HepG2 (cell line): ENCODE data around the gene RAX. TPM values are rescaled to one million over a fixed set of nuclear protein-coding genes. Genes with fewer than 3 reads are reported as not detected.

ENCODE experiments used
- ATAC-seq: fragments of 200-7000 bp; cut with Tn5 transposase; 3 replicates; pipeline ENCODE4 v1.9.1; 2020; ENCODE audit warnings: mild to moderate bottlenecking, moderate library complexity
- BruUV-seq: library from RNA; stranded (reverse); fragments of 400-500 nt; replicated peaks from 2 replicates; lab custom pipeline; 2021; lab: Mats Ljungman, UMichigan
- CTCF ChIA-PET: fragments of 300-600 bp; formaldehyde crosslinking; extraction: SDS; loops from one replicate; lab custom pipeline; 2021; ENCODE audit warnings: low total read pairs, inconsistent platforms, low intra/inter-chr PET ratio; lab: Yijun Ruan, JAX
- POLR2A ChIA-PET: fragments of 350-600 bp; sonication (Branson Sonifier 250); formaldehyde crosslinking; loops from one replicate; lab custom pipeline; 2020; ENCODE audit warnings: antibody characterized with exemption, inconsistent platforms; lab: Yijun Ruan, JAX
- DNase-seq: peaks from one replicate; pipeline ENCODE4 v3.0.0-alpha.2; 2015; ENCODE audit warnings: low spot score
- FAIRE-seq: peaks from 3 replicates; lab custom pipeline; 2011; peaks lifted over from hg19 to GRCh38; lab: Jason Lieb, UNC
- H2AFZ ChIP-seq: one replicate; pipeline ENCODE4 v1.6.1; 2011; ENCODE audit warnings: low read length, inconsistent platforms
- H3K27ac ChIP-seq: fragments of 300-600 bp; 3 replicates; pipeline ENCODE4 v1.8.0; 2011; ENCODE audit warnings: mixed run types, mild to moderate bottlenecking, mixed read lengths, low read length, inconsistent platforms; ENCODE audit not compliant: insufficient read depth; ENCODE audit errors: extremely low read length
- H3K27me3 ChIP-seq, 2 experiments: fragments of 200-600 bp in 1 of 2; 2 replicates in 1 of 2; 3 replicates in 1 of 2; pipeline versions ENCODE4 v1.6.0 to v1.8.0; 2011; ENCODE audit warnings: low read length in 2 of 2, mild to moderate bottlenecking in 2 of 2, moderate library complexity in 2 of 2, inconsistent platforms in 1 of 2; ENCODE audit not compliant: insufficient read depth in 2 of 2, control insufficient read depth in 1 of 2
- H3K36me3 ChIP-seq, 2 experiments: fragments of 200-600 bp in 1 of 2; replicated peaks in 1 of 2; 2 replicates in 1 of 2; 3 replicates in 1 of 2; pipeline versions ENCODE4 v1.5.1 to v1.8.0; 2011; ENCODE audit warnings: low read length in 2 of 2, inconsistent platforms in 1 of 2; ENCODE audit not compliant: insufficient read depth in 2 of 2, control insufficient read depth in 1 of 2
- H3K4me1 ChIP-seq: 2 replicates; pipeline ENCODE4 v1.5.1; 2012; ENCODE audit warnings: low read length, inconsistent platforms; ENCODE audit not compliant: insufficient read depth
- H3K4me2 ChIP-seq: 2 replicates; pipeline ENCODE4 v1.6.0; 2011; ENCODE audit warnings: low read depth, low read length, inconsistent platforms
- H3K4me3 ChIP-seq, 3 experiments: fragments of 200-600 bp in 1 of 3; sonication (generic), shearing (Covaris generic) in 1 of 3; replicated peaks in 1 of 3; 2 replicates each; pipeline ENCODE4 v1.5.1; 2011 to 2016; ENCODE audit warnings: low read length in 3 of 3, inconsistent platforms in 2 of 3, low read depth in 2 of 3, mild to moderate bottlenecking in 2 of 3, control low read depth in 1 of 3, mixed read lengths in 1 of 3; ENCODE audit not compliant: insufficient read depth in 1 of 3
- H3K79me2 ChIP-seq: one replicate; pipeline ENCODE4 v1.6.1; 2011; ENCODE audit warnings: low read length, inconsistent platforms; ENCODE audit not compliant: insufficient read depth
- H3K9ac ChIP-seq: 2 replicates; pipeline ENCODE4 v1.6.0; 2011; ENCODE audit warnings: mild to moderate bottlenecking, low read depth, low read length, inconsistent platforms; ENCODE audit not compliant: insufficient read depth
- H3K9me3 ChIP-seq: 2 replicates; pipeline ENCODE4 v1.5.1; 2012; ENCODE audit warnings: mild to moderate bottlenecking, low read length
- H4K20me1 ChIP-seq: 2 replicates; pipeline ENCODE4 v1.6.0; 2011; ENCODE audit warnings: inconsistent platforms, mild to moderate bottlenecking, low read length, moderate library complexity; ENCODE audit not compliant: insufficient read depth
- CAMTA2 ChIP-seq: sonication (generic); formaldehyde crosslinking; IDR thresholded peaks from 2 replicates; pipeline ENCODE4 v1.4.0; 2020; ENCODE audit warnings: mild to moderate bottlenecking, missing genetic modification reagents, borderline replicate concordance
- ETV5 ChIP-seq: IDR thresholded peaks from 2 replicates; pipeline ENCODE4 v1.6.1; 2018; ENCODE audit warnings: missing biosample characterization, missing genetic modification reagents, inconsistent platforms, borderline replicate concordance
- HNRNPK ChIP-seq: fragments of 200-400 bp; formaldehyde crosslinking; IDR thresholded peaks from 2 replicates; pipeline ENCODE4 v1.6.1; 2018; ENCODE audit warnings: low read length, low read depth, moderate library complexity, mild to moderate bottlenecking; ENCODE audit not compliant: poor library complexity, severe bottlenecking
- KDM3A ChIP-seq: IDR thresholded peaks from 2 replicates; pipeline ENCODE4 v1.6.1; 2018; ENCODE audit warnings: low read depth, missing compliant biosample characterization
- MYNN ChIP-seq: sonication (generic); formaldehyde crosslinking; IDR thresholded peaks from 2 replicates; pipeline ENCODE4 v1.4.0; 2020; ENCODE audit warnings: mild to moderate bottlenecking, low read depth, missing genetic modification reagents
- NFYB ChIP-seq: sonication (generic); formaldehyde crosslinking; IDR thresholded peaks from 2 replicates; pipeline ENCODE4 v1.4.0; 2020; ENCODE audit warnings: missing genetic modification reagents
- ZFY ChIP-seq: sonication (generic); formaldehyde crosslinking; IDR thresholded peaks from 2 replicates; pipeline ENCODE4 v1.4.0; 2020; ENCODE audit warnings: missing genetic modification reagents
- ZNF263 ChIP-seq: sonication (generic); formaldehyde crosslinking; IDR thresholded peaks from 2 replicates; pipeline ENCODE4 v1.4.0; 2020; ENCODE audit warnings: missing genetic modification reagents
- ZNF501 ChIP-seq: sonication (generic); formaldehyde crosslinking; IDR thresholded peaks from 2 replicates; pipeline ENCODE4 v1.5.1; 2020; ENCODE audit warnings: mild to moderate bottlenecking, moderate library complexity, missing genetic modification reagents
- ZNF792 ChIP-seq: IDR thresholded peaks from 2 replicates; pipeline ENCODE4 v1.6.1; 2016
- WGBS: methylation state at CpG from one replicate; pipeline ENCODE4 v1.1.6; 2017; ENCODE audit warnings: low lambda C conversion rate; 5-methylcytosine and 5-hydroxymethylcytosine counted together
- in situ Hi-C: cut with HindIII; loops from 2 replicates; pipeline ENCODE4 v1.10.0; 2017; ENCODE audit warnings: low pct_unique_long_range_greater_than_20kb; ENCODE audit not compliant: extremely low pct_ligation_motif_present
- intact Hi-C: fragments of 100-400 bp; cut with micrococcal nuclease; formaldehyde crosslinking; loops from one replicate; pipeline ENCODE4 v1.10.0; 2022; ENCODE audit not compliant: unreplicated experiment
- polyA plus RNA-seq, 8 experiments: library from polyadenylated mRNA; depleted of rRNA in 3 of 8; stranded (reverse) in 7 of 8; unstranded in 1 of 8; fragments of >200 nt; fragmentation: Illumina TruSeq in 4 of 8; extraction: Trizol in 4 of 8; gene quantifications; 2 replicates each; pipeline versions ENCODE4 v1.2.1 to v1.2.3, GENCODE V29; 2011 to 2016; ENCODE audit warnings: low read depth in 4 of 8, missing spikeins in 1 of 8, mixed read lengths in 1 of 8; ENCODE audit not compliant: insufficient read depth in 1 of 8
- total RNA-seq, 5 experiments: library from RNA; depleted of rRNA; stranded (reverse); fragments of >200 nt; fragmentation: Illumina TruSeq; extraction: Trizol; gene quantifications; 2 replicates each; pipeline ENCODE4 v1.2.3, GENCODE V29; 2016; ENCODE audit warnings: low read depth in 1 of 5
- TF ChIP-seq, protein P1 (sequence below): sonication (generic); formaldehyde crosslinking; IDR thresholded peaks from 2 replicates; pipeline ENCODE4 v1.5.0; 2020; ENCODE audit warnings: mild to moderate bottlenecking, missing genetic modification reagents, borderline replicate concordance
- TF ChIP-seq, protein P2 (sequence below): sonication (generic); formaldehyde crosslinking; IDR thresholded peaks from 2 replicates; pipeline ENCODE4 v1.4.0; 2020; ENCODE audit warnings: missing genetic modification reagents, mild to moderate bottlenecking, borderline replicate concordance
- TF ChIP-seq, protein P3 (sequence below): IDR thresholded peaks from 2 replicates; pipeline ENCODE4 v1.6.1; 2016; ENCODE audit warnings: missing biosample characterization, missing genetic modification reagents, low read depth
- TF ChIP-seq, protein P4 (sequence below): sonication (generic); formaldehyde crosslinking; conservative IDR thresholded peaks from 2 replicates; pipeline ENCODE4 v1.8.0; 2022; ENCODE audit warnings: missing genetic modification reagents
- TF ChIP-seq, protein P5 (sequence below): sonication (generic); formaldehyde crosslinking; IDR thresholded peaks from 2 replicates; pipeline ENCODE4 v1.8.0; 2023; ENCODE audit warnings: mild to moderate bottlenecking, missing genetic modification reagents

The RAX gene
- total and polyA plus RNA-seq, 2 of the 13 experiments (the other 11 are each of a cell fraction or from before 2014, with no cell fraction given), result not detected

DNA sequence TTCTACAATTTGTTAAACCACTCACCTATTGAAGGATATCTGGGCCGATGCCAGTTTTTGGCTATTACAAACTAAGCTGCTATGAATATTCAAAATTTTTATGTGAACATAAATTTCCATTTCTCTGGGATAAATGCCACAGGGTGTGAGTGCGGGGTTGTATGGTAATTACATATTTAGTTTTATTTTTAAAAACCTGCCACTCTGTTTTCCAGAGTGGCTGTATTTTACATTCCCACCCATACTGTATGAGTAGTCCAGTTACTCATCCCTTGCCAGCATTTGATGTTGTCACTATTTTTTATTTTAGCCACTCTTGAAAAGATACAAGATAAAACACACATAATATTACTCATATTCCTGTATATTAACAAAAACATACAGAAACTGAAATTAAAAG, 30.3 kb downstream of the RAX start:
- FAIRE-seq (no peak), ATAC-seq (no peak), DNase-seq (no peak)
- in situ Hi-C loops, result no loop called here
- ChIA-PET CTCF (no interaction called here), POLR2A (no interaction called here)
- no peak overlapping the region for H3K27ac ChIP-seq
- intact Hi-C loops, result no loop called here
- no peak overlapping the region for H3K9ac ChIP-seq
- no peaks in the 10 kb centered on the region for H4K20me1 ChIP-seq
- no peaks in the 10 kb centered on the region for H3K79me2 ChIP-seq
- H3K4me1 ChIP-seq, result no peaks in the 10 kb centered on the region
- H3K27me3 ChIP-seq, result peaks cover 3 to 6% of the 10 kb centered on the region in 2 experiments; a peak in 2 of 5 replicates
- H3K4me2 ChIP-seq, result no peak overlapping the region
- no TSS peak for BruUV-seq
- no peak overlapping the region for H3K4me3 ChIP-seq
- H3K9me3 ChIP-seq, result no peaks in the 10 kb centered on the region
- no peak overlapping the region for H2AFZ ChIP-seq
- no peaks in the 10 kb centered on the region for H3K36me3 ChIP-seq
- WGBS, result 2% methylated on average over 2 of the region's 2 CpGs
- TF ChIP-seq ZNF792 (CRISPR knock-in tag) (no peak), NFYB (no peak), ZNF263 (CRISPR knock-in tag) (no peak), CAMTA2 (CRISPR knock-in tag) (no peak), MYNN (CRISPR knock-in tag) (no peak), ZNF501 (CRISPR knock-in tag) (no peak), KDM3A (CRISPR knock-in tag) (no peak), HNRNPK (no peak), ZFY (CRISPR knock-in tag) (no peak), ETV5 (CRISPR knock-in tag) (no peak)
- TF ChIP-seq, protein P1, sequence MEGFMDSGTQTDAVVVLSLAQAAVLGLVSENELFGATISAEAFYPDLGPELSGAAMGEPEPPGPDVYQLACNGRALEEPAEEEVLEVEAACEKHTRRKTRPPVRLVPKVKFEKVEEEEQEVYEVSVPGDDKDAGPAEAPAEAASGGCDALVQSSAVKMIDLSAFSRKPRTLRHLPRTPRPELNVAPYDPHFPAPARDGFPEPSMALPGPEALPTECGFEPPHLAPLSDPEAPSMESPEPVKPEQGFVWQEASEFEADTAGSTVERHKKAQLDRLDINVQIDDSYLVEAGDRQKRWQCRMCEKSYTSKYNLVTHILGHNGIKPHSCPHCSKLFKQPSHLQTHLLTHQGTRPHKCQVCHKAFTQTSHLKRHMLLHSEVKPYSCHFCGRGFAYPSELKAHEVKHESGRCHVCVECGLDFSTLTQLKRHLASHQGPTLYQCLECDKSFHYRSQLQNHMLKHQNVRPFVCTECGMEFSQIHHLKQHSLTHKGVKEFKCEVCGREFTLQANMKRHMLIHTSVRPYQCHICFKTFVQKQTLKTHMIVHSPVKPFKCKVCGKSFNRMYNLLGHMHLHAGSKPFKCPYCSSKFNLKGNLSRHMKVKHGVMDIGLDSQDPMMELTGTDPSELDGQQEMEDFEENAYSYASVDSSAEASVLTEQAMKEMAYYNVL (CRISPR knock-in tag), result no peak
- TF ChIP-seq, protein P2, sequence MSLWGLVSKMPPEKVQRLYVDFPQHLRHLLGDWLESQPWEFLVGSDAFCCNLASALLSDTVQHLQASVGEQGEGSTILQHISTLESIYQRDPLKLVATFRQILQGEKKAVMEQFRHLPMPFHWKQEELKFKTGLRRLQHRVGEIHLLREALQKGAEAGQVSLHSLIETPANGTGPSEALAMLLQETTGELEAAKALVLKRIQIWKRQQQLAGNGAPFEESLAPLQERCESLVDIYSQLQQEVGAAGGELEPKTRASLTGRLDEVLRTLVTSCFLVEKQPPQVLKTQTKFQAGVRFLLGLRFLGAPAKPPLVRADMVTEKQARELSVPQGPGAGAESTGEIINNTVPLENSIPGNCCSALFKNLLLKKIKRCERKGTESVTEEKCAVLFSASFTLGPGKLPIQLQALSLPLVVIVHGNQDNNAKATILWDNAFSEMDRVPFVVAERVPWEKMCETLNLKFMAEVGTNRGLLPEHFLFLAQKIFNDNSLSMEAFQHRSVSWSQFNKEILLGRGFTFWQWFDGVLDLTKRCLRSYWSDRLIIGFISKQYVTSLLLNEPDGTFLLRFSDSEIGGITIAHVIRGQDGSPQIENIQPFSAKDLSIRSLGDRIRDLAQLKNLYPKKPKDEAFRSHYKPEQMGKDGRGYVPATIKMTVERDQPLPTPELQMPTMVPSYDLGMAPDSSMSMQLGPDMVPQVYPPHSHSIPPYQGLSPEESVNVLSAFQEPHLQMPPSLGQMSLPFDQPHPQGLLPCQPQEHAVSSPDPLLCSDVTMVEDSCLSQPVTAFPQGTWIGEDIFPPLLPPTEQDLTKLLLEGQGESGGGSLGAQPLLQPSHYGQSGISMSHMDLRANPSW, result no peak
- TF ChIP-seq, protein P3, sequence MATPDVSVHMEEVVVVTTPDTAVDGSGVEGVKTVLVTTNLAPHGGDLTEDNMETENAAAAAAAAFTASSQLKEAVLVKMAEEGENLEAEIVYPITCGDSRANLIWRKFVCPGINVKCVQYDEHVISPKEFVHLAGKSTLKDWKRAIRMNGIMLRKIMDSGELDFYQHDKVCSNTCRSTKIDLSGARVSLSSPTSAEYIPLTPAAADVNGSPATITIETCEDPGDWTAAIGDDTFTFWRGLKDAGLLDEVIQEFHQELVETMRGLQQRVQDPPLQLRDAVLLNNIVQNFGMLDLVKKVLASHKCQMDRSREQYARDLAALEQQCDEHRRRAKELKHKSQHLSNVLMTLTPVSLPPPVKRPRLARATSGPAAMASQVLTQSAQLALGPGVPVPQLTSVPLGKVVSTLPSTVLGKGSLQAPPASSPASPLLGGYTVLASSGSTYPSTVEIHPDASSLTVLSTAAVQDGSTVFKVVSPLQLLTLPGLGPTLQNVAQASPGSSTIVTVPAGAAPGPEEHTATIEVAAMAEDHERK, result no peak
- TF ChIP-seq, protein P4, sequence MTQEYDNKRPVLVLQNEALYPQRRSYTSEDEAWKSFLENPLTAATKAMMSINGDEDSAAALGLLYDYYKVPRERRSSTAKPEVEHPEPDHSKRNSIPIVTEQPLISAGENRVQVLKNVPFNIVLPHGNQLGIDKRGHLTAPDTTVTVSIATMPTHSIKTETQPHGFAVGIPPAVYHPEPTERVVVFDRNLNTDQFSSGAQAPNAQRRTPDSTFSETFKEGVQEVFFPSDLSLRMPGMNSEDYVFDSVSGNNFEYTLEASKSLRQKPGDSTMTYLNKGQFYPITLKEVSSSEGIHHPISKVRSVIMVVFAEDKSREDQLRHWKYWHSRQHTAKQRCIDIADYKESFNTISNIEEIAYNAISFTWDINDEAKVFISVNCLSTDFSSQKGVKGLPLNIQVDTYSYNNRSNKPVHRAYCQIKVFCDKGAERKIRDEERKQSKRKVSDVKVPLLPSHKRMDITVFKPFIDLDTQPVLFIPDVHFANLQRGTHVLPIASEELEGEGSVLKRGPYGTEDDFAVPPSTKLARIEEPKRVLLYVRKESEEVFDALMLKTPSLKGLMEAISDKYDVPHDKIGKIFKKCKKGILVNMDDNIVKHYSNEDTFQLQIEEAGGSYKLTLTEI (CRISPR knock-in tag), result no peak
- TF ChIP-seq, protein P5, sequence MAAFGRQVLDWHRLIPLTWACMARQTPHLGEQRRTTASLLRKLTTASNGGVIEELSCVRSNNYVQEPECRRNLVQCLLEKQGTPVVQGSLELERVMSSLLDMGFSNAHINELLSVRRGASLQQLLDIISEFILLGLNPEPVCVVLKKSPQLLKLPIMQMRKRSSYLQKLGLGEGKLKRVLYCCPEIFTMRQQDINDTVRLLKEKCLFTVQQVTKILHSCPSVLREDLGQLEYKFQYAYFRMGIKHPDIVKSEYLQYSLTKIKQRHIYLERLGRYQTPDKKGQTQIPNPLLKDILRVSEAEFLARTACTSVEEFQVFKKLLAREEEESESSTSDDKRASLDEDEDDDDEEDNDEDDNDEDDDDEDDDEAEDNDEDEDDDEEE, result no peak
